Hepatocyte (in vitro differentiated cells): ENCODE results near the gene PDCD7. TPM values are rescaled to one million over a fixed set of nuclear protein-coding genes. Genes with fewer than 3 reads are reported as not detected.
"Not testable (repeated sequence)": the region's sequence is repeated elsewhere in the genome, so short reads cannot be mapped to it uniquely, and the experiment has no call there.

Experiments used
- DNase-seq: peaks from one replicate; pipeline ENCODE4 v3.0.0-alpha.2; 2016; ENCODE audit warnings: low spot score
- H2AFZ ChIP-seq: fragments of 200-600 bp; sonication (generic); 2 replicates; pipeline ENCODE4 v1.6.0; 2016; ENCODE audit warnings: antibody characterized with exemption, mild to moderate bottlenecking
- H3K27ac ChIP-seq: fragments of 200-600 bp; sonication (generic); 2 replicates; pipeline ENCODE4 v1.5.1; 2016; ENCODE audit warnings: mild to moderate bottlenecking
- H3K27me3 ChIP-seq: fragments of 200-600 bp; sonication (generic); 2 replicates; pipeline ENCODE4 v1.6.1; 2016
- H3K36me3 ChIP-seq: fragments of 200-600 bp; sonication (generic); replicated peaks from 2 replicates; pipeline ENCODE4 v1.5.1; 2016; ENCODE audit warnings: low read depth; ENCODE audit not compliant: insufficient read depth
- H3K4me1 ChIP-seq: fragments of 200-600 bp; sonication (generic); 2 replicates; pipeline ENCODE4 v1.5.1; 2016; ENCODE audit warnings: mild to moderate bottlenecking, moderate library complexity; ENCODE audit not compliant: insufficient read depth
- H3K4me2 ChIP-seq: fragments of 200-600 bp; sonication (generic); 2 replicates; pipeline ENCODE4 v1.6.0; 2016
- H3K4me3 ChIP-seq: fragments of 200-600 bp; sonication (generic); 2 replicates; pipeline ENCODE4 v1.5.1; 2016; ENCODE audit warnings: mild to moderate bottlenecking
- H3K79me2 ChIP-seq: fragments of 200-600 bp; sonication (generic); 2 replicates; pipeline ENCODE4 v1.6.0; 2017; ENCODE audit warnings: mild to moderate bottlenecking
- H3K9me2 ChIP-seq: fragments of 200-600 bp; sonication (generic); replicated peaks from 2 replicates; pipeline ENCODE4 v1.6.0; 2017; ENCODE audit warnings: mild to moderate bottlenecking; ENCODE audit not compliant: insufficient read depth
- H3K9me3 ChIP-seq: fragments of 200-600 bp; sonication (generic); 2 replicates; pipeline ENCODE4 v1.5.1; 2016; ENCODE audit warnings: low read depth, mild to moderate bottlenecking
- H4K20me1 ChIP-seq: fragments of 200-600 bp; sonication (generic); 2 replicates; pipeline ENCODE4 v1.6.0; 2016; ENCODE audit warnings: mild to moderate bottlenecking; ENCODE audit not compliant: insufficient read depth, poor library complexity, severe bottlenecking
- EZH2 ChIP-seq: fragments of 200-600 bp; sonication (generic); IDR thresholded peaks from 2 replicates; pipeline ENCODE4 v1.6.1; 2016; ENCODE audit warnings: antibody characterized with exemption, mild to moderate bottlenecking, borderline replicate concordance
- EZH2phosphoT487 ChIP-seq: fragments of 200-600 bp; sonication (generic); IDR thresholded peaks from one replicate; pipeline ENCODE4 v1.6.1; 2018; ENCODE audit warnings: antibody characterized with exemption, mild to moderate bottlenecking, low read depth, moderate library complexity; ENCODE audit not compliant: unreplicated experiment, severe bottlenecking
- WGBS: methylation state at CpG from one replicate; pipeline ENCODE4 v1.1.6; 2016; ENCODE audit warnings: low lambda C conversion rate; ENCODE audit errors: missing lambda C conversion rate; 5-methylcytosine and 5-hydroxymethylcytosine counted together
- polyA plus RNA-seq: library from polyadenylated mRNA; unstranded; fragments of >200 nt; fragmentation: Nextera tagmentation; extraction: Ambion mirVana; gene quantifications from 2 replicates; pipeline ENCODE4 v1.2.1, GENCODE V29; 2016
- total RNA-seq: library from RNA; depleted of rRNA; stranded (reverse); fragments of >200 nt; gene quantifications from 2 replicates; pipeline ENCODE4 v1.2.3, GENCODE V29; 2014
- TF ChIP-seq, protein P1 (sequence below): fragments of 200-600 bp; sonication (generic); IDR thresholded peaks from 2 replicates; pipeline ENCODE4 v1.5.1; 2016; ENCODE audit warnings: antibody characterized with exemption, mild to moderate bottlenecking; ENCODE audit not compliant: poor library complexity

Gene PDCD7
- total and polyA plus RNA-seq, 2 experiments from 2014 or later, result 13.6 to 15.2 TPM

DNA sequence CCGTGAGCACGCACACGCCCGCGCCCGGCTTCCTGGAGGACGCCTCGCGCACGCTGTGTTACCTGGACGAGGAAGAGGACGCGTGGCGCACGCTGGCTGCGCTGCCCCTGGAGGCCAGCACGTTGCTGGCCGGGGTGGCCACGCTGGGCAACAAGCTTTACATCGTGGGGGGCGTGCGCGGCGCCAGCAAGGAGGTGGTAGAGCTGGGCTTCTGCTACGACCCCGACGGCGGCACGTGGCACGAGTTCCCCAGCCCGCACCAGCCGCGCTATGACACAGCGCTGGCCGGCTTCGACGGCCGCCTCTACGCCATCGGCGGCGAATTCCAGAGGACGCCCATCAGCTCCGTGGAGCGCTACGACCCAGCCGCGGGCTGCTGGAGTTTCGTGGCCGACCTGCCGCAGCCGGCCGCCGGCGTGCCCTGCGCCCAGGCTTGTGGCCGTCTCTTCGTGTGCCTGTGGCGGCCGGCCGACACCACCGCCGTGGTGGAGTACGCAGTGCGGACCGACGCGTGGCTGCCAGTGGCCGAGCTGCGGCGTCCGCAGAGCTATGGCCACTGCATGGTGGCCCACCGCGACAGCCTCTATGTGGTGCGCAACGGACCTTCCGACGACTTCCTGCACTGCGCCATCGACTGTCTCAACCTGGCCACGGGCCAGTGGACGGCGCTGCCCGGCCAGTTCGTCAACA lies 56.2 kb downstream of the PDCD7 start:
- TF ChIP-seq EZH2phosphoT487 (no peak), EZH2 (no peak)
- TF ChIP-seq, protein P1, sequence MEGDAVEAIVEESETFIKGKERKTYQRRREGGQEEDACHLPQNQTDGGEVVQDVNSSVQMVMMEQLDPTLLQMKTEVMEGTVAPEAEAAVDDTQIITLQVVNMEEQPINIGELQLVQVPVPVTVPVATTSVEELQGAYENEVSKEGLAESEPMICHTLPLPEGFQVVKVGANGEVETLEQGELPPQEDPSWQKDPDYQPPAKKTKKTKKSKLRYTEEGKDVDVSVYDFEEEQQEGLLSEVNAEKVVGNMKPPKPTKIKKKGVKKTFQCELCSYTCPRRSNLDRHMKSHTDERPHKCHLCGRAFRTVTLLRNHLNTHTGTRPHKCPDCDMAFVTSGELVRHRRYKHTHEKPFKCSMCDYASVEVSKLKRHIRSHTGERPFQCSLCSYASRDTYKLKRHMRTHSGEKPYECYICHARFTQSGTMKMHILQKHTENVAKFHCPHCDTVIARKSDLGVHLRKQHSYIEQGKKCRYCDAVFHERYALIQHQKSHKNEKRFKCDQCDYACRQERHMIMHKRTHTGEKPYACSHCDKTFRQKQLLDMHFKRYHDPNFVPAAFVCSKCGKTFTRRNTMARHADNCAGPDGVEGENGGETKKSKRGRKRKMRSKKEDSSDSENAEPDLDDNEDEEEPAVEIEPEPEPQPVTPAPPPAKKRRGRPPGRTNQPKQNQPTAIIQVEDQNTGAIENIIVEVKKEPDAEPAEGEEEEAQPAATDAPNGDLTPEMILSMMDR, result no peak
- Histone ChIP-seq H3K36me3 (no peaks in the 10 kb centered on the region), H3K27ac (no peak overlapping the region), H3K79me2 (no peaks in the 10 kb centered on the region), H3K27me3 (no peaks in the 10 kb centered on the region), H4K20me1 (no peaks in the 10 kb centered on the region), H3K9me2 (no peaks in the 10 kb centered on the region), H3K9me3 (no peaks in the 10 kb centered on the region), H3K4me2 (no peak overlapping the region), H2AFZ (no peak overlapping the region), H3K4me3 (no peak overlapping the region), H3K4me1 (peaks cover 7% of the 10 kb centered on the region)
- 91% methylated on average over 61 of the region's 85 CpGs for WGBS
- DNase-seq, result no peak

DNA sequence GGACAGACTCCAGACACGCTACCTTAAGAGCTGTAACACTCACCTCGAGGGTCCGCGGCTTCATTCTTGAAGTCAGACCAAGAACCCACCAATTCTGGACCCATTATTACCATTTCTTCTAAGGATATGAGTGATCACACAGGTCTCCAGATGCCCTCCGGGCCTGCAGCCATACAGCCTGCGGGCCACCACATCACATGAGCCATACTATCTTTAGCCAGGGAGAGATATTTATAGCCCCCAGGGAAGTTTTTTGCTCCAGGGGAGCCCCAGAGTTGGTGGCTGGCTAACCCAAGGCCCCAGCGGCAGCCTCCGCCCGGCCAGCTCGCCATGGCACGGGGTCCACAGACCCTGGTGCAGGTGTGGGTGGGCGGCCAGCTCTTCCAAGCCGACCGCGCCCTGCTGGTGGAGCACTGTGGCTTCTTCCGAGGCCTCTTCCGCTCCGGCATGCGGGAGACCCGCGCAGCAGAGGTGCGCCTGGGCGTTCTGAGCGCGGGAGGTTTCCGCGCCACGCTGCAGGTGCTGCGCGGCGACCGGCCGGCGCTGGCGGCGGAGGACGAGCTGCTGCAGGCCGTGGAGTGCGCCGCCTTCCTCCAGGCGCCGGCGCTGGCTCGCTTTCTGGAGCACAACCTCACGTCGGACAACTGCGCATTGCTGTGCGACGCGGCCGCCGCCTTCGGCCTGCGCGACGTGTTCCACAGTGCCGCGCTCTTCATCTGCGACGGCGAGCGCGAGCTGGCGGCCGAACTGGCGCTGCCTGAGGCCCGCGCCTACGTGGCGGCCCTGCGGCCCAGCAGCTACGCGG lies 56.9 kb downstream of the PDCD7 start, which contains the start of gene KBTBD13:
KBTBD13 (plus strand) TSS at position 261 of the 805 bp plus-strand sequence; CDS start at position 331, 70 bp downstream.
- Histone ChIP-seq H3K4me3 (no peak within 1 kb of the TSS), H3K9me3 (no peaks in the 10 kb centered on the region), H3K27ac (no peak within 1 kb of the TSS), H3K4me1 (peaks cover 4% of the 10 kb centered on the region), H3K4me2 (no peak within 1 kb of the TSS), H2AFZ (no peak within 1 kb of the TSS), H3K79me2 (no peaks in the 10 kb centered on the region), H3K9me2 (no peaks in the 10 kb centered on the region), H4K20me1 (no peaks in the 10 kb centered on the region), H3K27me3 (no peaks in the 10 kb centered on the region), H3K36me3 (no peaks in the 10 kb centered on the region)
- 98% methylated on average over 55 of the region's 73 CpGs for WGBS
- DNase-seq, result no peak
- no peak for TF ChIP-seq EZH2
- TF ChIP-seq, protein P1, result no peak
- no peak for TF ChIP-seq EZH2phosphoT487

DNA sequence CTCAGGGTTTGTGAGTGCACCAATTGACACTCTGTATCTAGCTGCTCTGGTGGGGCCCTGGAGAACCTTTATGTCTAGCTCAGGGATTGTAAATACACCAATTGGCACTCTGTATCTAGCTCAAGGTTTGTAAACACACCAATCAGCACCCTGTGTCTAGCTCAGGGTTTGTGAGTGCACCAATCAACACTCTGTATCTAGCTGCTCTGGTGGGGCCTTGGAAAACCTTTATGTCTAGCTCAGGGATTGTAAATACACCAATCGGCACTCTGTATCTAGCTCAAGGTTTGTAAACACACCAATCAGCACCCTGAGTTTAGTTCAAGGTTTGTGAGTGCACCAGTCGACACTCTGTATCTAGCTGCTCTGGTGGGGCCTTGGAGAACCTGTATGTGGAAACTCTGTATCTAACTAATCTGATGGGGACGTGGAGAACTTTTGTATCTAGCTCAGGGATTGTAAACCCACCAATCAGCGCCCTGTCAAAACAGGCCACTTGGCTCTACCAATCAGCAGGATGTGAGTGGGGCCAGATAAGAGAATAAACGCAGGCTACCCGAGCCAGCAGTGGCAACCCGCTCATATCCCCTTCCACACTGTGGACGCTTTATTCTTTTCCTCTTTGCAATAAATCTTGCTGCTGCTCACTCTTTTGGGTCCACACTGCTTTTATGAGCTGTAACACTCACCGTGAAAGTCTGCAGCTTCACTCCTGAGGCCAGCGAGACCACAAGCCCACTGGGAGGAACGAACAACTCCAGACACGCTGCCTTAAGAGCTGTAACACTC lies 57.8 kb downstream of the PDCD7 start:
- H2AFZ ChIP-seq, H3K4me2 ChIP-seq, H4K20me1 ChIP-seq, H3K79me2 ChIP-seq, DNase-seq, H3K27ac ChIP-seq, H3K36me3 ChIP-seq, H3K4me1 ChIP-seq, H3K4me3 ChIP-seq, H3K9me3 ChIP-seq, H3K27me3 ChIP-seq, H3K9me2 ChIP-seq: not testable (repeated sequence)
- 68% methylated on average over 12 of the region's 12 CpGs for WGBS

GRCh38 chr15:65074946-65075345 lies 58.7 kb downstream of the PDCD7 start:
- not testable (repeated sequence) for H3K4me2 ChIP-seq, H2AFZ ChIP-seq, DNase-seq, H4K20me1 ChIP-seq, H3K4me1 ChIP-seq, H3K9me3 ChIP-seq, H3K36me3 ChIP-seq, H3K9me2 ChIP-seq, H3K27me3 ChIP-seq, H3K4me3 ChIP-seq, H3K79me2 ChIP-seq, H3K27ac ChIP-seq
- 98% methylated on average over 19 of the region's 22 CpGs for WGBS
